GM18868 (cell line): Measurements from ENCODE around the gene NTNG1.
"Not testable (repeated sequence)": the region's sequence is repeated elsewhere in the genome, so short reads cannot be mapped to it uniquely, and the experiment has no call there.

Source experiments
- ATAC-seq: cut with Tn5 transposase; IDR thresholded peaks from one replicate; pipeline ENCODE4 v1.9.1; 2021; ENCODE audit warnings: mild to moderate bottlenecking, moderate library complexity; ENCODE audit not compliant: unreplicated experiment

The NTNG1 gene

DNA sequence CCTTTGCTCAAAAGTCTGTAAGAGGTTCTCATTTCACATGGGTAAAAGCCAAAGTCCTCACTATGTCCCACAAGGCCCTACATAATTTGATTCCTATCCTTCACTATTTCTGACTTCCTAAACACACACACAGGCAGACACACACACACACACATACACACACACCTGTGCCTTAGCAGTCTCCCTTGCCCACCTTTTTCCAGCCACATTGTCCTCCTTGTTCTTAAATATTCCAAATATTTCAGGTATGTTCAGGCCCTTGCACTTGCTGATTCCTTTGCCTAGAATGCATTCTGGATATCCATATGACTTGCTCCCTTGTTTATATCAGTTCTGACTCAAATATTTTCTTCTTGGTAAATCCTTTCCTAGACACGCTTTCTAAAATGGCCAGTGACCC lies 54.6 kb downstream of the NTNG1 start:
- ATAC-seq = no peak

DNA sequence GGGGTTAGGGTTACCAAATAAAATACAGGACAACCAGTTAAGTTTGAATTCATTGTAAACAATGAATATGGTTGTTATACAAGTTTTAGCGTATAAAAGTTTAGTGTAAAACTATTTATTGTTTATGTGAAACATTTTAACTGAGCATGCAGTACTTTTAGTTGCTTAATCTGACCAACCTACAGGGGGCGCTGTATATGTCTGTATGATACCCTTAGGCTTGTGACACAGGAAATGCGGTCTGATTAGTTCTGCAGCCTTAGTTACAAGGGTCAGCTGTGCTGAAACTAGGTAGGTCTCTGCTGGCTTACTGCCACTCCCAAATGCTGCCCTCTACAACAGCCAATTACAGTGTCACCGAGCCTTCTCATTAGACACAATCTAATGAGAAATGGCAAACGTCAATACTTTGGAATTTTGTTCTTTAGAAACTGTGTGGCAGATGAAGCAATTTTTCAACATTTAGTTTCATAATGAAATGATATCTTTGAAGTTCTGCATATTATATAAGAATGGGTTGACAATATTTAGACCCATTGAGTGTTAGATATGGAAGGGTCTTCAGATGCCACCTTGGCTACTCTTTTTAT lies 56.2 kb downstream of the NTNG1 start:
- ATAC-seq = peak; percentile 97

DNA sequence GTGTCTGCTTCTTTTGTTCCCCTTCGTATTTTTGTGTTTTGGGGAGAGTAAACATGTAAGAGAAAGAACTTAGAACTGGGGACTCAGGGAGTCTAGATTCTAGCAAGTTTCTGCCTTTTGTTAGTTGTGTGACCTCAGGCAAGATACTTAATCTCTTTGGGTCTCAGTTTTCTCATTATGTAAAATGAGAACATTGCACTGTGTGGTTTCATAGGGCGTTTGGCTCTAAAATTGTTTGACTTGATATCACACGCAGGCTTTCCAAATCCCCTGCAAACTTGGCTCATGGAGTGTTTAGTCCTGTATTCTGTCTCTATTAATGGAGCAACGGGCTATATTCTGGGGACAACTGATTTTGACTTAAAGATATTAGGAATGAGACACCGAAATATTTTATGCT lies 57.7 kb downstream of the NTNG1 start:
- no peak for ATAC-seq

DNA sequence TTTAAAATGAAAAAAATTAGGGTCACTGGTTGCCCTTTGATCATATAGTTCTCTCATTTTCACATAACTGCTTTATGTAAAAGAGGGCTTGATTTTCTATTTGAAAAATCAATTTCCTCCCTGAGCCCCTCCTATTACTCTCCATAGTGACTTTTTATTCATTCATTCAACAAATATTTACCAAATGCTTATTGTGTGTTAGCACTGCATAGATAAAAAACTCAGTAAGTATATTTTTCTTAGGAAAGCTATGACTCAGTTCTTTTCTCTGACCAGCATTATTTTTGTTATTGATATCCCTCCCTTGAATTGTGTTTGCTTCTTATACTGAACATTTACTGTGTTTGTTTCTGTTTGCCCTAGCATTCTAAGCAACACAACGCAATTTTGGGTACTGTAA lies 59.8 kb downstream of the NTNG1 start:
- ATAC-seq = no peak

DNA sequence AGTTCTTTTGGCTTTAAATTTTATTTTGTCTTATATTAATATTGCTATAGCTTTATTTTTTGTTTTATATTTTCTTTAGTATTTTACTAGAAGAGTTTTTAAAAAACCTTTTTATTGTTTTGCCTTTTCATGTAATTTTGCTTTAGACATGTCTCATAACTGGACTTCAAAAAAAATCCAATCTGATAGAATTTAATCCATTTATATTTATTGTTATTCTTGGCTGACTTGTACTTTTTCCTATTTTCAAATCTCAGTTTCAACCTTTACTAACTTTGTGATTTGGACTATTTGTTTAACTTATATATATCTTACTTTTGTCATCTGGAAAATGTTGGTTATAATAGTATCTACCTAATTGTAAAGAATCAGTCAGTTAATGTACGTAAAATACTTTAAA lies 61.2 kb downstream of the NTNG1 start:
- ATAC-seq = no peak

DNA sequence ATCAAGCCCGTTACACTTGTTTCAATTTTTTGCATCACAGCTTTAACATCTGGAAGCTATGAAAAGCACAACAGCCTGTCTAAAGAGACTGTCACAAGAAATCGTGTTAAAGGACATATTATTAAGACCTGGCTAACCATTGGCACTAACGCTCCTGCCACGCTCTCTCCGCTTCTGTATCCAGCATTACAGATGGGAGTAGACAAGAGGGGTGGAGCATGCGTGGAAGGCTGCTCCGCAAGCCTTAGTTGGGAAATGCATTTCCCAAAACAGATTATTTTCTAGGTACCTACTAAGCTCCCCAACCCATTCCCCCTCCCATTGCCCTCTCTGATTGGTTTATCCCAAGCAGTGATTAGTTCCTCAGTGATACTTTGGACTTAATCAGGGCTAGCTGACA lies 72.4 kb downstream of the NTNG1 start:
- ATAC-seq = no peak

DNA sequence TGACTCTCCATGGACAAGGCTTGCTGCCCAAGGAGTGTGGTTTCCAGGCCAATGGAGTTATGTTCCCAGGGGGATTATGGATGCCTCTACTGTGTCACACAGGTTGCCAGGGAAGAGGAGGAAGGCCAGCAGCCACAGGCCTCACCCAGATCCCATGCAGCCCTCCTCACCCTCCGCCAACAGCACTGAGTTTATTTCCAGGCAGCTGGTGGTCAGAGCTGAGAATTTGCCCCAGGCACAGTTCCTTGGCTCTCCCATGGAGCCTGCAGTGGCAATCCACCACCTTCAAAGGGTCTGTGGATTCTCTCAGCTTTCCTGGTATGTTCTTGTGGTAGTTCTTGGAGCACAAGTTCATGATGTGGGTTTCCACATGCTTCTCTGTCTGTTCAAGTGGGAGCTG lies 79.2 kb downstream of the NTNG1 start:
- no peak for ATAC-seq

DNA sequence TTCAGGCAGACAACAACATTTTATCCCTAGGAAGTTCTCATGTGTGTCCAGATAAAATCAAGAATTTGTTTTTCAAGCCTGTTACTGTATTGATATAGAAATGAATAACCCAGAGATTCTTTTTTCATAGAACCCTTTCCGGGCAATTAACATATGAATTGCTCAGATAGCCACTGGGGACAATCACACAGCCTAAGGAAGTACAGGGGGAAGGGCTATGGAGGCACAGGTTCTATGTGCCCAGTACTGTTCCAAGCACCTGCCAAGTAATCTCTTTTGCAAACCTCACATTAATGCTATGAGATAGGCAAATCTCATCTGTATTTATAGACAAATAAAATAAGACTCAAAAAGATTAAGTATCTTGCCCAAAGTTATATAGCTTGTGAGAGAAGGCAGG lies 84.9 kb downstream of the NTNG1 start:
- no peak for ATAC-seq

DNA sequence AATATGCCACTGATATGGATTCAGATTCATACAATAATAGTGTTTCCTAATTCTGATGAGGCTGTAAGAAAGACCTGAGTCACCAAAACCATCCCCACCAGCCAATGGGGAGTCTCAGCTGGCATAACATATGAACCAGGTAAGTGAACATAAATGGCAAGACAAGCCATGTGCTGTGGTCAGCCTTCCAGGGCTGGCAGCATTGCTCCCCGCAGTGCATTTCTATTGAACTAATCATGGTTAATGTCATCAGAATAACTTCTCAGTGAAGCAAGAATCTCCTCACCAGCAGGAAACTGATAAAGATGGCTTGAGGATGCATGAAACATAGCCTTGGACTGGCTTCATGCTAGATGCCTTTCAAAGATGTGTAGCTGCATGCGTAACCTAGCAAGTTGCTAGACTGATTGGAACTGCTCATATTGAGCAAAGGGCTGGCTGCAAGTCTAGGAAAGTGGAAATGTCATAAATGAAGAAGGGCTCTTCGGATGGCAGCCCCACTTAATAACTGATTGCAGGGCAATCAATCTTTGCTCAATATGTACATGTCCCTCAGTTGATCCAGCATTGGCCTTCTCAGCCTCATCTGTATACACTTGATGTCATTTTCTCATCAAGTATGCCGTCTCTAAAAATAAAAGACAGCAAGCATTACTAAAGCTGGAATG lies 88.0 kb downstream of the NTNG1 start:
- ATAC-seq = no peak

DNA sequence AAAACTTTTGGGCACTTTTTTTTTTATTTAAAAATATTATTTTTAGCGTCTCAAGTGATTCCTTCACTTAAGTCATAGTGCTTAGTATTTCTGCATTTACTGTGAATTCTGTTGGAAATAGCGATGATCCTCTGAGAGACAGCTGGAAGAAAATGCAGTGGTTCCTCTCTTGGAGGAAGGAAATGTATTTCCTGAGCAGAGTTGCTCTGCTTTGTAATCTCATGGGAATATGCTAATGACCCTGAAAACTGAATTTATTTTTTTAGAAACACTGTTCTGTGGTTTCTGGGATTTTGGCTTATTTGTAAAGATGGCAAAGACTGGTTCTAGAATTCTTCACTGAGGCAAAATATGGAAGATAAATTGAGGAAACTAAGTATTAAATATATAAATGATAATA lies 88.9 kb downstream of the NTNG1 start:
- ATAC-seq = no peak

DNA sequence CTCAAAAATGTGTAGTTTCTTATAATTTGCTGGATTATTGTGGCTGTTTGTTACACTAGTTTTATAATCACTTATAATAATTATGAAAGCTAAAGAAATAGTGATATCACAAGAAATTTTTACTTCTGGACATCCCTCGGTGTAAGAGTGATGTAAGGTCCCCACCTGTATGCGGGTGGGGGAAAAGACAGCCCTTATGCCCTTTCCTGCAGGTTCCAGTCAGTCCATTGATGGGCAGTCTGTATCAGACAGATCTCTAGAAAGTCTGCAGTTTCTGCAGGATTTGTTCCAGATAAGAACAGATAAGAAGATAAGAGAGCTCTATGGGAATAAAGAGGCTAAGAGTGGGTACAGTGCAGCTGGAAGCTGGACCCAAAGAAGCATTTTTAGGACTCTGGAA lies 89.3 kb downstream of the NTNG1 start:
- ATAC-seq = no peak

DNA sequence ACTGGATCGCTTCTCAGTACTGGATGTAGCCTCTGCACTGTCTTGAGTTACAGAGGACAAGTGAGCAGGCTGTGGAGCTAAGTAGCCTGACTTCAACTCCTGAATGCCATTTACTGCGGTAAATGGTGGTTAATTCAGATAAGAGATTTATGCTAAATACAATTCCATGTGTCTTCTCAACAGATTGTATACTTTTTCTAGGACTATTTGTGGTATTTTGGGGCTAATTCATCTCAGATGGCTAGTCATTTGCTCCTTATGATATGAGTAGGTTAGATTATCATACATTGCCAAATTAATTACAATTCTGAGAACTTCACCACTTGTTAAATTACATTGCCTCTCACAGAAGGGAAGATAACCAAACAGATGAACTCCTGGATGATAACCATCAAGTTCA lies 90.5 kb downstream of the NTNG1 start:
- ATAC-seq = no peak

DNA sequence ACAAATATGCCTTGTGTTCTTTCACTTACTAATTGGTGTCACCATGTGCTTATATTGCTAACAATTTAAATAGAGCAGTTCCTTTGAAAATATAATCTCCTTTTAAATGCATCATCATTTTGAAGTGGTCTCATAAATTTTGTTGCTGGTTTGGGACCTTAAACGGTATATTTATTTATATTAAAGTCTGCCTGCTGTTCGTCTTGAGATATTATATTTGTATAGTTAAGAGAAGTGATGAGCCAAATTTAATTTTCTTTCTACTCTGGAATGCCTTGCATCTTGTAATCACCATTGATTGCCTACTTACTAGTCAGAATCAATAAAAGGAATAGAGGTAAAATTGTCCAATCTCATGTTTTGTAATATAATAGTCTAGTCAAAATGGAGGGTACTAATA lies 91.6 kb downstream of the NTNG1 start:
- ATAC-seq = no peak

DNA sequence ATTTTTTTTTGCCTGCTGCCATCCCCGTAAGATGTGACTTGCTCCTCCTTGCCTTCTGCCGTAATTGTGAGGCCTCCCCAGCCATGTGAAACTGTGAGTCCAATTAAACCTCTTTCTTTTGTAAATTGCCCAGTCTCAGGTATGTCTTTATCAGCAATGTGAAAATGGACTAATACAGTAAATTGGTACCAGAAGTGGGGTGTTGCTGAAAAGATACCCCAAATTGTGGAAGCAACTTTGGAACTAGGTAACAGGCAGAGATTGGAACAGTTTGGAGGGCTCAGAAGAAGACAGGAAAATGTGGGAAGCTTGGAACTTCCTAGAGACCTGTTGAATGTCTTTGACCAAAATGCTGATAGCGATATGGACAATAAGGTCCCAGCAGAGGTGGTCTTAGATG lies 95.9 kb downstream of the NTNG1 start:
- ATAC-seq = not testable (repeated sequence)

DNA sequence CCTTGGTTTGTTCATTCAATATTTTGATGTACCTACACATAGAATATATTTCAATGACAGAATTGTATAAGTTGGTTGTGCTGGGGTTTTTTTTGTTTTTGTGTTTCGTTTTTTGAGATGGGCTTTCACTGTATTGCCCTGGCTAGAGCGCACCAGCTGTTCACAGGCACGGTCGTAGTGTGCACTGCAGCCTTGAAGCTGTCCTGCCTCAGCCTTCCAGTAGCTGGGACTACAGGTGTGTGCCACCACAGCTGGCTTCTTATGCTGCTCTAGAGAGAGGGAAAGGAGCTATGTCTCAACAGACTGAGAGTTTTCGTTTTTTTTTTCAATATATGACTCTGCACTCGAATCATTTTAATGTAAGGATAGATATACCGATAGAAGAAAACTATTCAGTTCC lies 102.6 kb downstream of the NTNG1 start:
- ATAC-seq = no peak

DNA sequence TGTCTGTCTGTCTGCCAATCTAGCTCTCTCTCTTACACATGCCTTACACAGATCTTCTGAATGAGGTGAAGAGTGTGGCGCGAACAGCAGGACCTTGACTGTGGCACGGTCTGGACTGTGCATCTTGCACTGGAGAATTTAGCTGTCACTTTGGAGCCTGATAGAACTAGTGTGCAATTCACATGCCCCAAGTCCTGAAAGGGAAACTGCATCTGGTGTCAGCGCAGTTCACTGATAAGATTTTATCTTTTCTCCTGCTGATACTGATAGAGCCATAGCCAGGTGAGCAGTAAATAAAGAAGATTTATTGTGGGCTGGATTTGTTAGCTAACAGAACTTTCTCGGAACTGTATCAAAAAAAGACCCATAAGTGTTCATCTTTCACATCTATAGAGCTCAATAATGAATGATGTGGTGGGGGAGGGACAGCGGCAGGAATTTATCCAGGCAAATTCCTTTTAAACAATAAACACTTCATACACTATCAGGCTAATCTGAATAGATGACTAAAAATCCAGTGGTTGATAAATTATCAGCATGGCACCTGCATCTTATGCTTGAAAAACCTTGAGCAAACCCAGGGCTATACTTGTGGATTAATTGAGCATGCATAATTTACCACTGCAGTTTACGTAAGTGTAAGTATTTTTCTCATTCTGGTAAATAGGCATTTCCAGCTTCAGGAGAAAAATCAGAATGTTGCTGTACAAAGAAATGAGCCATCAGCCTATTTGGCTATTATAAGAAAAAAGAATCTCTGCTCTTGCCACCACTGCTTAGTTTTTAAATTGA lies 104.1 kb downstream of the NTNG1 start:
- ATAC-seq = no peak

DNA sequence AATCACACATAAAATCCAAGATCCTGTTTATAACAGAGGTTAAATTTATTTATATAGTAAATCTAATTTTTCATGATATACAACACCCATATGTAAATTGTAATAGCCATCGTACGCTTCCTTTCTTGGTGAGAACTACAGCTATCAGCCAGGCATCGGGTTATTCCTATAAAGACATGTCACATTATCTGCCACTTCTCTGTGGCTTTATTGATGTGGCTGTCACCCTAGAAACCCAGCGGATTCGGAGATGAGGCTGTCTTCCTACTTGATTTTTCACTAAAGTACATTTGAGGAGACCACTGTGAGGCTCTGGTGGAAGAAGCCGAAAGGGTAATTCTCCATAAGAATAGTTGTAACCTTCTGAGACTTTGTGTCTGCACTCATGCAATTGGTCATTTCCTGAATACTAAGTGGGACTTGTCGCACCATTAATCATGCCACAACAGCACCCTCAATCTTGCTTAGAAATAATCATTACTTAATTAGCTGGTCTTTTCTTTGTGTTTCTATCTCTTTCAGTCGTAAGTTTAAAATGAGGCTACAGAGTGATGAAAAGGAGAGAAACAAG lies 106.0 kb downstream of the NTNG1 start:
- ATAC-seq = peak; percentile 48

DNA sequence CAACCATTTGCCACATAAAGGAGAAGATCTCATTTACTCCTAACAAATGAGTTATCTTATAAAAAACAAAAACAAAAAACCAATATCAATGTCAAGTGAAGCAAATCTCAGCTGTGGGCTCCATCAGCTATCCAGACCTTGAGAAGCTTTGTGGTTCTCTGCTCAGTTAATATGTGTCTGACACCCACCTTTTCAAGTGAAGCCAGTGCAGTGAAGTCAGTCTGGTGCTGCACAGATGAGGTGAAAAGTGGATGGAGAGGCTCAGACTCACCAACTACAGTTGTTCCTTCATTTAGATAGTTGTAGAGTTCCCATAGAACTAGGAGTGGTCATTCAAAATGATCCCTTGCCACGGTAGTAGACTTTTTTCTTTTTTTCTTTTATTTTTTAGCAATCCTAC lies 106.8 kb downstream of the NTNG1 start:
- no peak for ATAC-seq

DNA sequence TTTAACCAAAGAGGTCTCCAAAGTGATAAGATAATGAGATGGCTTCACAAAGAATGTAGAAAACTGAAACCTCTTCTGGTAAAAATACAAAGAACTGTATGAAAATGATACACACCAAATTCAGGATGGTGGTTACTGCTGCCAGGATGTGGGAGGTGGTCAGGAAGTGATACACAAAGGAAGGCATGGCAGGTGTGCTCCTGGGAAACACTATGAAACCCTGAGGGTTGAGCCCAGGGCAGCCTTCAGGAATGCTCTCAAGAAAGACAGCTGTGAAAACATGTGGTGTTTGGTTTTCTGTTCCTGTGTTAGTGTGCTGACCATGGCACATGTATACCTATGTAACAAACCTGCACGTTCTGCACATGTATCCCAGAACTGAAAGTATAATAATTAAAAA lies 109.3 kb downstream of the NTNG1 start:
- no peak for ATAC-seq

DNA sequence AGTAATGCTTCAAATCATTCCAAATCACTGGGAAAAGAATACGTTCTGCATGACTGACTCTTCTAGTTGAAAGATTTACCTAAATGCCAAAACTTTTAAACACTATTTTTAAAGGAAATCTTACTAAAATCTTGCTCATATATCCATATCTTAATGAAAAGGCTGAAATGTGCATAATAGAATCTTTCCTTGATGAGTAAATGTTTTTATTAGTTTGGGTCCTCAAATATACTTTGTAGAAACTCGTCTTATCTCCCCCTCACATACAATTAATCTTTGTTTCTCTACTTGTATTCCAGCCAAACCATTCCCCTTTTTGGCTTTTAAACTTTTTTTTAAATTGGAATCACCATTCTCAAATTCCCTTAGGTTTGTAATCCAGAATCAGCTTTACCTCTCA lies 110.2 kb downstream of the NTNG1 start:
- ATAC-seq = no peak

DNA sequence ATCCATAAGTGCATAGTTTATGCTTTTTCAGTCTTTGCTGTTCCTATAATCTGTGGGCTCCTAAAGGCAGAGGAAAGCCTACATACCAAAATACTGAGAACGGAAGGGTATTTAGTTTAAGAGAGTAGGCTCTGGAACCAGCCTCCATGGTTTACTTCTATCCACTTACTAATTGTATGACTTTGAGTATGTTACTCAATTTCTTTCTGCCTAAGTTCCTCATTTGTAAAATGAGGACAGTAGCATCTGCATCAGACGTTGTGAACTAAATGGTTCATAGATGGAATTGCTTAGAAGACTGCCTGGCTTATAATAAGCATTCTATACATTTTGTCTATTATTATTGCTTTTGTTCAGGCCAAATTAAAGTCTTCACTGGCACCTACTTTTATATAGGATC lies 111.0 kb downstream of the NTNG1 start:
- no peak for ATAC-seq

DNA sequence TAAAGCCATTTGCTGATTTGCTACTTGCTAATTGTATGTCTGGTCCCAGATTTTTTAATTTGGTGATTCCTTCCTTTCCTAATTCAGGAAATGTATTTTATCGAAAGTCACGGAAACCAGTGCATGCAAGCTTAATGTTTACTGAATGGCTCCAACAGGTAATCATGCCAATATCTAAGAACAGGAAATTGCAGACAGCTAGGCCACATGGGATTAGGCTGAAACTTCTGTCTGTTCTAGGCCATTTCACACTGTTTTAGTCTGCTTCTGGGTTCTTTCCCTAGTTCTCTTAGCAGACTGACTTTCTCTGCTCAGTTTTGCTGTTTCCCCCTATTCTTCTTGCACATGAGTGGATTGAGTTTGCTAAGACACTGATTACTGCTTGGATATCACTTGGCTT lies 111.4 kb downstream of the NTNG1 start:
- ATAC-seq = no peak
